ENCODE results near the gene SRSF11. TPM values are rescaled to one million over a fixed set of nuclear protein-coding genes. Genes with fewer than 3 reads are reported as not detected.

Gene SRSF11
- total RNA-seq, 4 donors from 2014 or later, result 42.4 to 135 (median 52.2) TPM

- H3K4me3 ChIP-seq, result no peak overlapping the region
- TF ChIP-seq, protein P1, sequence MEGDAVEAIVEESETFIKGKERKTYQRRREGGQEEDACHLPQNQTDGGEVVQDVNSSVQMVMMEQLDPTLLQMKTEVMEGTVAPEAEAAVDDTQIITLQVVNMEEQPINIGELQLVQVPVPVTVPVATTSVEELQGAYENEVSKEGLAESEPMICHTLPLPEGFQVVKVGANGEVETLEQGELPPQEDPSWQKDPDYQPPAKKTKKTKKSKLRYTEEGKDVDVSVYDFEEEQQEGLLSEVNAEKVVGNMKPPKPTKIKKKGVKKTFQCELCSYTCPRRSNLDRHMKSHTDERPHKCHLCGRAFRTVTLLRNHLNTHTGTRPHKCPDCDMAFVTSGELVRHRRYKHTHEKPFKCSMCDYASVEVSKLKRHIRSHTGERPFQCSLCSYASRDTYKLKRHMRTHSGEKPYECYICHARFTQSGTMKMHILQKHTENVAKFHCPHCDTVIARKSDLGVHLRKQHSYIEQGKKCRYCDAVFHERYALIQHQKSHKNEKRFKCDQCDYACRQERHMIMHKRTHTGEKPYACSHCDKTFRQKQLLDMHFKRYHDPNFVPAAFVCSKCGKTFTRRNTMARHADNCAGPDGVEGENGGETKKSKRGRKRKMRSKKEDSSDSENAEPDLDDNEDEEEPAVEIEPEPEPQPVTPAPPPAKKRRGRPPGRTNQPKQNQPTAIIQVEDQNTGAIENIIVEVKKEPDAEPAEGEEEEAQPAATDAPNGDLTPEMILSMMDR (IDR thresholded peaks at IDR 0.05 in 4 of 5, conservative IDR thresholded peaks at IDR 0.05 in 1 of 5), result no peak
- no peak for TF ChIP-seq POLR2A (IDR thresholded peaks at IDR 0.05)
- H3K27ac ChIP-seq, result no peak overlapping the region
- intact Hi-C loops (cut with DNase I; ENCODE audit: low total_unique reads) (no loop called here), in situ Hi-C loops (cut with MboI; ENCODE audit: low sequenced_read_pairs in 4 of 4) (loop anchor here in 2 of 4 donors (25.0 kb wide), 1 partner anchor 835 kb away; no protein-coding TSS in a partner anchor)
- H3K9me3 ChIP-seq, result no peaks in the 10 kb centered on the region
- H3K4me1 ChIP-seq, result peaks cover 46 to 57% of the 10 kb centered on the region in 2 donors
- peaks cover 0 to 42% of the 10 kb centered on the region in 2 donors for H3K36me3 ChIP-seq
- DNase-seq, result no peak
- no peak for ATAC-seq
- H3K27me3 ChIP-seq, result no peaks in the 10 kb centered on the region
Observed at GRCh38 chr1:70227439-70227838, 6.3 kb downstream of the SRSF11 start.

DNA sequence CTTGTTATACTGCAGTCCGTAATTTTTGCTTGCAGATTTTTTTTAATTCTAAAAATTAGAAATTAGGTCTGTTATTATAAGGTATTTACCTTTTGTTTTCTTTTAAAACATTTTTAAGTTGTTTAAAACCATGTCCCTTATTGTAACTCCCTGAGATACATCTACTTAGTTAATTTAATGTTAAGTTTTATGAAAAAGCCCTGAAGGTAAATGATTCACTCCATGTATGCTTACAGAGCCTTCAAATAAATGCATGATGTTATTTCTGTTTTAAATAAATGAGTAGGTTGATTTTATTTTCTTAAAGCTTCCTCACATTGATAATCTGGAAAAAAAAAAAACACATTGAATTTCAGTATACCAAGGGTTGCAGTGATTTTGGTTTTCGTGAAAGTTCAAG is 7.5 kb downstream of the SRSF11 start:
- H3K27ac ChIP-seq, result no peak overlapping the region
- H3K4me3 ChIP-seq, result no peak overlapping the region
- no peaks in the 10 kb centered on the region for H3K27me3 ChIP-seq
- in situ Hi-C loops (cut with MboI; ENCODE audit: low sequenced_read_pairs in 4 of 4), result loop anchor here in 2 of 4 donors (25.0 kb wide), 1 partner anchor 834 kb away; no protein-coding TSS in a partner anchor
- no peak for DNase-seq
- peaks cover 33 to 45% of the 10 kb centered on the region in 2 donors for H3K4me1 ChIP-seq
- no peaks in the 10 kb centered on the region for H3K9me3 ChIP-seq
- intact Hi-C loops (cut with DNase I; ENCODE audit: low total_unique reads), result no loop called here
- TF ChIP-seq, protein P1 (IDR thresholded peaks at IDR 0.05 in 4 of 5, conservative IDR thresholded peaks at IDR 0.05 in 1 of 5), result no peak
- no peak for TF ChIP-seq POLR2A (IDR thresholded peaks at IDR 0.05)
- no peak for ATAC-seq
- H3K36me3 ChIP-seq, result peaks cover 0 to 54% of the 10 kb centered on the region in 2 donors

GRCh38 chr1:70231475-70231874 is 10.3 kb downstream of the SRSF11 start:
- no peak for DNase-seq
- intact Hi-C loops (cut with DNase I; ENCODE audit: low total_unique reads), result no loop called here
- Histone ChIP-seq H3K36me3 (peaks cover 0 to 82% of the 10 kb centered on the region in 2 donors), H3K4me1 (peaks cover 14 to 19% of the 10 kb centered on the region in 2 donors), H3K27me3 (no peaks in the 10 kb centered on the region), H3K4me3 (no peak overlapping the region), H3K27ac (no peak overlapping the region), H3K9me3 (no peaks in the 10 kb centered on the region)
- ATAC-seq, result no peak
- in situ Hi-C loops (cut with MboI; ENCODE audit: low sequenced_read_pairs in 4 of 4), result loop anchor here in 2 of 4 donors (25.0 kb wide), 1 partner anchor 831 kb away; no protein-coding TSS in a partner anchor
- TF ChIP-seq POLR2A (IDR thresholded peaks at IDR 0.05), result no peak
- TF ChIP-seq, protein P1 (IDR thresholded peaks at IDR 0.05 in 4 of 5, conservative IDR thresholded peaks at IDR 0.05 in 1 of 5), result no peak

GRCh38 chr1:70234733-70235132 is 13.6 kb downstream of the SRSF11 start:
- Histone ChIP-seq H3K27me3 (no peaks in the 10 kb centered on the region), H3K4me1 (no peaks in the 10 kb centered on the region), H3K36me3 (peaks cover 0 to 99% of the 10 kb centered on the region in 2 donors), H3K9me3 (no peaks in the 10 kb centered on the region), H3K4me3 (no peak overlapping the region), H3K27ac (no peak overlapping the region)
- no peak for DNase-seq
- no peak for ATAC-seq
- no peak for TF ChIP-seq POLR2A (IDR thresholded peaks at IDR 0.05)
- intact Hi-C loops (cut with DNase I; ENCODE audit: low total_unique reads) (no loop called here), in situ Hi-C loops (cut with MboI; ENCODE audit: low sequenced_read_pairs in 4 of 4) (loop anchor here in 2 of 4 donors (25.0 kb wide), 1 partner anchor 828 kb away; no protein-coding TSS in a partner anchor)

GRCh38 chr1:70239940-70240339 is 18.8 kb downstream of the SRSF11 start:
- in situ Hi-C loops (cut with MboI; ENCODE audit: low sequenced_read_pairs in 4 of 4) (loop anchor here in 2 of 4 donors (25.0 kb wide), 1 partner anchor 822 kb away; no protein-coding TSS in a partner anchor), intact Hi-C loops (cut with DNase I; ENCODE audit: low total_unique reads) (no loop called here)
- H3K4me1 ChIP-seq, result no peaks in the 10 kb centered on the region
- H3K9me3 ChIP-seq, result no peaks in the 10 kb centered on the region
- no peak for TF ChIP-seq POLR2A (IDR thresholded peaks at IDR 0.05)
- TF ChIP-seq, protein P1 (IDR thresholded peaks at IDR 0.05 in 4 of 5, conservative IDR thresholded peaks at IDR 0.05 in 1 of 5), result no peak
- no peaks in the 10 kb centered on the region for H3K27me3 ChIP-seq
- peaks cover 4 to 100% of the 10 kb centered on the region in 2 donors for H3K36me3 ChIP-seq
- ATAC-seq (no peak), DNase-seq (no peak)
- H3K27ac ChIP-seq, result no peak overlapping the region
- no peak overlapping the region for H3K4me3 ChIP-seq
